Inflammatory macrophage treated with lipopolysaccharide for 1 hour (primary cell): Measurements from ENCODE around the gene MYL3.

Source experiments
- DNase-seq, 2 donors: peaks; one replicate each; pipeline ENCODE4 v3.0.0-alpha.2; 2020 to 2022

MYL3 gene

DNA sequence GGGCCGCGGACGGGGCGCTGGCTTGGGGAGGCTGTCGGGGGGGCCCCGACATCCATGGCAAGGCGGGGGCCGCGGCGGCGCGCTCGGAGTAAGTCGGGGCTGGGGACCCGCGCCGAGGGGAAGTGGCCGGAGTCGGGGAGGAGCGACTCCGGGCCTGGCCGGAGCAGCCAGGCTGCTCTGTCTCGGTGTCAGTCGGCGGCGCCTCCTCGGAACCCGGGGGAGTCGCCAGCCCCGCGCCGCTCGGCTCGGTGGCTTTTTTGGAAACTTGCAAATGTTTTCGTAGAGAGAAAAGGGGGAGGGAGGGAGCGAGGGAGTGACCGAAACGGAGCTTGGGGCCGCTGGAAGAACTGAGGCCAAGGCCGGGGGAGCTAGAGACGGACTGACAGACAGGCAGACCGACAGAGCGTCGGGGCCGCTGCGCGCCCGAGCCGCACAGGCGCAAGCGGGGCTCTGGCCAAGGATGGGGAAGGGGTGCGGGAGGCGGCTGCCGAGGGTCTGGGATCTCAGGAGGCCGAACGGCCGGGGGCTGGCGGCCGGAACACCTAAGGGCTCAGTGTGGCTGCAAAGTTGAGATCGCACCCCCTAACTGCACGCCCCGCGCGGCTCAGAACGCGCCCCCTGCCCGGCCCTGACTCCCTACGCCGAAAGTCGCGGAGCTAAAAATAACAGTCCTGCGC is 19.3 kb upstream of the MYL3 start:
- peak in 1 of 2 donors; percentile 20 for DNase-seq

DNA sequence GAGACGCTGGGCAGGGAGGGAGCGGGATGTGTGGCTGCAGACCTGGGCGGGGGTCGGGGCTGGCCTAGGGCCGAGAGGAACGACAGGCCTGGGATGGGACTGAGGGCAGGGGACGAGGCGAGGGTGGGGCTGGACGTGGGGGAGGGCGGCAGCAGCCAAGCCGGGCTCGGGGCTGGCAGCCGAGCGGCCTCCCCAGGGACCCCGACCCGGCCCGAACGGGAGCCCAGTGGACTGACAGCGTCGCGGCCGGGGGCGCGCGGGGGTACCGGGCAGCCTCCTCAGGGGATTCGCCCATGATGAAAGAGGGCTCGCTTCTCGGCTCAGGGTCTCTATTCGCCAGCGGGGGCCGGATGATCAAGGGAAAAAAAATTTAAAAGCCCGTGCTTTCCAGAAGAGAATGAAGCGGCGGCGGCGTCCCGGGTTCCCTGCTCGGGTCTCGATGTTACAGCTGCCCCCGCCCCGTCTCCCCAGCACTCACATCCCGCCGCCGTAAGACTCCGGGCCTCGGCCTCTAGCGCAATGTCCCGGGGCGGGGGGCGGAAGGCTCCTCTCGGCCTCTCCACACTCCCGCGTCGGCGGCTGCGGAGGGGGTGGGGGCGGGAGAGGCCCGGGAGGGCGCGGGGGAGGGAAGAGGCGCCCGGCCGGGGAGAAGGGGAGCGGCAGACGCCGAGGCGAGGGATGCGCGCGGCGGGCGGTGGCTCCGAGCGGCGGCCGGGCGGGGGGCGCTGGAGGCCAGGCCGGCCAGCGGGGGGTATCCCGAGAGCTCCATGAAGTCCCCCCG is 18.5 kb upstream of the MYL3 start:
- DNase-seq: no peak

- no peak for DNase-seq
Measured at GRCh38 chr3:46880884-46881595, 17.8 kb upstream of the MYL3 start.

DNA sequence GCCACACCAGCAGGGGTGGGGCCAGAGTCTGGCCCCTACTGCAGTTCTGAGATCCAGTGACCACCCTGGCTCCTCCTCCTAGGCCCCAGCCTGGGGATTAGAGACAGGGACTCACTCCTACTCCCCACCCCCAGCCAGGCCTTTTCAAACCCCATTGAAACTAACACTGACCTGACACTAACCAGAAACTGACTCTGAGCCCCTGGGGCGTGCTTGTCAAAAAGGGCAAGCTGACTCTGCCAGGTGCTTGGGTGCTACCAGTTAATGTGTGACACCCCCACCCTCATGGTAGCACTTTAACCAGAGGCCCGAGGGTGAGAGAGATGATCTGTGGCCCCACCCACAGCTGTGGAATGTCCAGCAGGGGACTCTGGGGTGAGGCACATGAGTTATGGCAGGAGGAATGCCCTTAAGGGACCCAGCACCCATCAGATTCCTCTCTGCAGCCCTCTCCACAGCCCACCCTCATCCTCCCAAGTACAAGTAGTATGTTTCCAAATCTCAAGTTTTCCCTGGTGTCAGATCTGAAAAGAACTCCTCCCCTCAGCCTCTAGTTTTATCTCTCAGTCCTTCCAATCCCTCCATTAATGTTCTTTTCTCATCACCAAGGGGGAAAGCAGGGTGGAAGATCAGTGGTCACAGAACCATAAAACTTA is 15.7 kb upstream of the MYL3 start:
- no peak for DNase-seq

DNA sequence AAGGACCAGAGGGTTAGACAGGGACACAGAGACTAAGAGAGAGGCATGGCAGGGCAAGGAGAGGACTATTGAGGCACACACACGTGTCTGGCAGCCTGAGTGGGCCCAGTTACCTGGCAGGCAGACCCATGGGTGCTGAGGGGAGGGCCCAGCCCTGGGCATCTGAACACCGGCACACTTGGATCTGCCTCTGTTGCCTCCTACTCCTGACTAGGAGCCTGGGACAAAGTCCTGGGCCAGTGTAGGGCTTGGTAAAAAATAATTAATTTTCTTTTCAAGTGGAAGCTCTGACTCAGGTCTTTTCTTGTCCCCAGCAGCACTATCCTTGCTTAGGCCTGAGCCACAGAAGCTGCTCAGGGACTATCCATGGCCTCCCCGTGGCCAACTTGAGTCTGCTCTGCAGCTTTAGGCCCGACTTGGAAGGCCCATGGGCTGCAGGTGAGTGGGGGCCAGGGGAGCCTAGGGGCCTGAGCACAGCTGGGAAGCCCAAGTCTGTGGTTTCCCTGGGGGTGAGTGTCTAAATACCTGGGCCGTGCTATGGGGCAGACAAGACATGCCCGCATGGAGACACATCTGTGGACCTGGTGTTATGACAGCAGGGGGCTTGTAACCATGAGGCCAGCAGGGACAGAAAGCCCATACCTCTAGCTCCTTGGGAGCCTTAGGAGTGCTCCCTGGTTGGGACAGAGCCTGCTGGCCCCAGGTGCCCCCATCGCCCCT is 14.3 kb upstream of the MYL3 start, which contains the start of gene PTH1R:
TSS of gene PTH1R (plus strand) at position 316 of the 720 bp plus-strand sequence. CDS start 5,839 bp downstream, outside the sequence.
- DNase-seq: no peak

GRCh38 chr3:46876313-46877300 is 13.4 kb upstream of the MYL3 start:
- no peak for DNase-seq

- DNase-seq: no peak
Measured at GRCh38 chr3:46875560-46875959, 12.3 kb upstream of the MYL3 start.

DNA sequence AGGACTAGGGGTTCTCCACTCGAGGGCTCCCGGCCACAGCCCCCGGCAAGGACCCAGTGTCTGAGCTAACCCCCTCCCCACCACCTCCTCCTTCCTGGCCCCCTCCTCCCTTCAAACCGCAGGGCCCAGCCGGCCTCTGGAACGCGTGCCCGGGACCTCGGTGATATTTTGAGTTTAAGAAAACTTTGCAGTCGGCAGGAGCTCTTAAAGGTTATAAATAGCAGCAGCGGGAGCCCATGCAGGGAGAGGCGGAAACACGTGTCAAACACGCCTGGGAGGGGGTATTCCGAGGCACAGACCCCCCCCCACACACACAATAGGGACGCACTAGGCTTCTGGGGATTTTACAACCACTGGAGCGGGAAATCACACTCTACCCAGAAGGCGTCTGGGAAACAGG is 11.2 kb upstream of the MYL3 start:
- DNase-seq: no peak

DNA sequence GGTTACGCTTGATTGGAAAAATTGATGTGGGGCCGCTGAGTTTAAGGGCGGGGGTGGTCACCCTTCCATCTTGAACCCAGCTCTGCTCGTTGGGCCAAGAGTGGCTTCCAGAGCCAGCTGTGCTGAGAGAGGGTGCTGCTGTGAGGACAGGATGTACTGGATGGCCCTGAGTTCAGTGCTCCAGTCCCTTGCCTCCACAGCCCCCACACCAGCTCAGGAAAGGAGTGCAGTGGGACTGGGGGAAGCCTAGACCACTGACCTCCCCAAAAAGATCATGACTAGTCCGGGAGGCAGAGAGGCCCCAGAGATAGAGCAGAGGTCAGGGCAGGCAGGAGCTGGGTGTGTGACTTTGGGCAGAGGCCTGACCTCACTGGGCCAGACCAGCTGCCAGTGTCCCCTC is 10.3 kb upstream of the MYL3 start:
- DNase-seq: no peak

DNA sequence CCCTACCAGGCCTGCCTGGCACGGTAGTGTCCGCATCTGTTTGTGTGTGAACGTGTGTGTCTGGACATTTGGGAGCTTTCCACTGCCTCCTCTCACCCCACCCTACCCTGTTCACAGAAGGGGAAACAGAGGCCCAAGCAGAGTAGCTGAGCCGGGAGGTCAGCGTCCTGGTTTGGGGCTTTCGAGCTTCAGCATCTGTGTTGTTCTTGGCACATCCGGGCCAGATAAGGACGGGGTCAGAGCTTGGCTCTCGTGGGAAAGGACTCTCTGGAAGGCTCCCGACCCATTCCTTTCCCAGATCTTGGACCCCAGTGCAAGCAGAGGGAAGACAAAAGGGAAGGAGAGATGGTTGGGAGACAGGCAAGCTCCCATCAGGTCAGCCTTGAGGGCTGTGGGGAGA is 8.0 kb upstream of the MYL3 start:
- DNase-seq: no peak

GRCh38 chr3:46870651-46871050 is 7.4 kb upstream of the MYL3 start:
- DNase-seq: no peak

GRCh38 chr3:46869440-46869839 is 6.2 kb upstream of the MYL3 start:
- DNase-seq: no peak

GRCh38 chr3:46868948-46869347 is 5.7 kb upstream of the MYL3 start:
- DNase-seq: no peak

- no peak for DNase-seq
Measured at GRCh38 chr3:46868287-46868686, 5.0 kb upstream of the MYL3 start.

- DNase-seq: no peak
Measured at GRCh38 chr3:46867550-46867898, 4.3 kb upstream of the MYL3 start.

GRCh38 chr3:46866720-46867549 is 3.7 kb upstream of the MYL3 start:
- DNase-seq: peak; percentile 13 to 90

DNA sequence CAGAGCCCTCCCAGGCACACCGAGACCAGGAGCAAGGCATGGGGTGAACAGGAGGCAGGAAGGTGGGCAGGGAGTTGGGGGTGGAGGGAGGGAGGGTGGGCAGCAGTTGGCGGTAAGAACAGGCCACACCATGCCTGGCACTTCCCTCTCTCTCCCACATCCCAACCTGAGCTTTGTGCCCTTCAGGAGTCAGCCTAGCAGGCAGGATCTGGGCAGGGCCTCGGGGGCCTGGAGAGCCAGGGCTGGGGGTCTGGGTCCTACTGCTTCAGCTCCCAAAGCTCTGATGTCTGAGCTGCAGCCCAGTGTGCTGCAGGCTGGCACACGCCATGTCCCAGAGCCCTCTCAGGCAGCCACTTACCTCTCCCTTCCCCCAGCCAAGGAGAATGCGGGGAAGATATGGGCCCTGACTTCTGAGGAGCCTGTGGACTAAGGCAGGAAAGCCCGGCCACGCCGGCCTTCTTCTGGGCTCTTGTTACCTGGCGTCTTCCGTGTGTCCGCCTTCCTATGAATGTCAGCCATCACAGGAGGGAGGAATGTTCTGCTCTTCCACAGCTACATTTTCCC is 2.9 kb upstream of the MYL3 start:
- no peak for DNase-seq

DNA sequence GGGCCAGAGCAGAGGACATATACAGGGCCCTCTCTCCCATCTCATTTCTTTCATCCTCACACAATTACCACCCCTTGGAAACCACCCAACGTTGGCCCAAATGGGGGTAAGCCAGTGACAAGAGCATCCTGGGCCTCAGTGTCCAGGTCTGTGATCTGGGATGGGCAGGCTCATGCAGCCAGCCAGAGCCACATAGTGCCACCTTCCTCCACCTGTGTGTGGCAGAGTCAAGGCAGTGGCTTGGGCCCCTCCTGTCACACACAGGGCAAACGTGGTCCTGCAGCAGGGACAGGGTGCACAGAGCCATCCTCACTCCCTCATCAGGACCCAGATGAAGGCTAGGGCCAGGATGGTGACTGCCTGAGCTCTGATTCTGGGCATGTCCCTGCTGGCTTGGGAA is 2.3 kb upstream of the MYL3 start:
- no peak for DNase-seq

DNA sequence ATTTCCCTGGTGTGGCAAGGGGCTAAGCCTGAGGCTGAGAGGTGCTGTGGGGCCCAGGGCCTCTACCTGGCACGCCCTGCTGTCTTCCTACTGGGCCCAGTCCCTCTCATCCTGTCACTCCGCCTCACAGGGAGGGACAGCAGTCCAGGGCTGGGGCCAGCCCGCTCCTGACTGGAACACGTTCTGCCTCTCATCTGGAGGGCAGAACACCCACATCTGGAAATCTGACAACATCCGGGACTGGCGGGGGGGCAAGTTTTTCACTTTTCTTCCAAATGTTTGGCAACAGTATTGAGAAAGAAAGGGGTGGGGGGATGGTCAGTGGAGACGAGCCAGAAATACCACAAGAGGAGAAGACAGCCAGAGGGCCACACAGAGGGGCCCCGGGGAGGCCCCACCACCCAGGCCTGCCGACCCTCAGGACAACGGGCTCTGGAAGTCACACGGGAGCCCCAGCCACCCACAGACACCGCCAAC is 1.8 kb upstream of the MYL3 start:
- peak; percentile 34 to 36 for DNase-seq
